H1 (cell line): ENCODE data around the gene RIPOR3. TPM values are rescaled to one million over a fixed set of nuclear protein-coding genes. Genes with fewer than 3 reads are reported as not detected.
A peak's percentile ranks its signal among the peaks of the same experiment; 100 is the strongest.

ENCODE experiments used
- CBX5 ChIP-seq: fragments of 300-800, 300-1000 bp; sonication (generic); IDR thresholded peaks from 2 replicates; pipeline ENCODE4 v1.7.1; 2016; ENCODE audit warnings: antibody characterized with exemption, low read length, low read depth
- CHD2 ChIP-seq: IDR thresholded peaks from 2 replicates; pipeline ENCODE4 v1.6.1; 2012; ENCODE audit warnings: low read length, improper control_type of control experiment
- CREB1 ChIP-seq: IDR thresholded peaks from 2 replicates; pipeline ENCODE4 v1.6.1; 2012; ENCODE audit warnings: inconsistent platforms
- EGR1 ChIP-seq: IDR thresholded peaks from 2 replicates; pipeline ENCODE4 v1.6.1; 2011; ENCODE audit warnings: low read depth, low read length, borderline replicate concordance
- GABPA ChIP-seq: IDR thresholded peaks from 2 replicates; pipeline ENCODE4 v1.6.1; 2011; ENCODE audit warnings: mild to moderate bottlenecking, low read length, moderate library complexity, borderline replicate concordance; ENCODE audit not compliant: insufficient read depth
- HDAC2 ChIP-seq, 2 experiments: fragments of 300-600 bp in 1 of 2; sonication (generic) in 1 of 2; IDR thresholded peaks; 2 replicates each; pipeline ENCODE4 v1.6.1; 2011 to 2012; ENCODE audit warnings: low read depth in 2 of 2, low read length in 2 of 2, mild to moderate bottlenecking in 2 of 2, moderate library complexity in 2 of 2, borderline replicate concordance in 1 of 2, inconsistent platforms in 1 of 2
- JUN ChIP-seq: IDR thresholded peaks from 2 replicates; pipeline ENCODE4 v1.6.1; 2011; ENCODE audit warnings: low read depth, mild to moderate bottlenecking, improper control_type of control experiment, low read length
- KDM1A ChIP-seq: fragments of 200-600, 300-600 bp; sonication (generic); IDR thresholded peaks from 2 replicates; pipeline ENCODE4 v1.7.1; 2016; ENCODE audit warnings: mild to moderate bottlenecking, low read length, borderline replicate concordance
- NRF1 ChIP-seq: IDR thresholded peaks from 2 replicates; pipeline ENCODE4 v1.6.1; 2011; ENCODE audit warnings: mild to moderate bottlenecking, low read depth, low read length, improper control_type of control experiment
- POLR2A ChIP-seq, 2 experiments: IDR thresholded peaks; 1 replicate in 1 of 2; 2 replicates in 1 of 2; pipeline ENCODE4 v1.6.1; 2011; ENCODE audit warnings: low read depth in 2 of 2, low read length in 2 of 2, mild to moderate bottlenecking in 2 of 2; ENCODE audit errors: control extremely low read depth in 1 of 2
- RBBP5 ChIP-seq: IDR thresholded peaks from 2 replicates; pipeline ENCODE4 v1.7.1; 2012; ENCODE audit warnings: low read depth, mild to moderate bottlenecking, inconsistent platforms, low read length, moderate library complexity, borderline replicate concordance
- RXRA ChIP-seq: IDR thresholded peaks from 2 replicates; pipeline ENCODE4 v1.6.1; 2011; ENCODE audit warnings: low read depth, mild to moderate bottlenecking, low read length, moderate library complexity; ENCODE audit not compliant: insufficient read depth
- SAP30 ChIP-seq: fragments of 300-600 bp; sonication (generic); IDR thresholded peaks from 2 replicates; pipeline ENCODE4 v1.7.1; 2012; ENCODE audit warnings: low read length, moderate library complexity, mild to moderate bottlenecking, inconsistent platforms; ENCODE audit not compliant: insufficient read depth, insufficient replicate concordance
- SIX5 ChIP-seq: IDR thresholded peaks from 2 replicates; pipeline ENCODE4 v1.6.1; 2011; ENCODE audit warnings: mild to moderate bottlenecking, low read depth, low read length
- TAF1 ChIP-seq: IDR thresholded peaks from 2 replicates; pipeline ENCODE4 v1.6.1; 2011; ENCODE audit warnings: mild to moderate bottlenecking, low read depth, low read length
- polyA plus RNA-seq, 7 experiments: library from polyadenylated mRNA; depleted of rRNA in 3 of 7; stranded (reverse) in 5 of 7; unstranded in 2 of 7; fragments of >200 nt in 5 of 7; fragments of 200-250 nt in 2 of 7; gene quantifications; 1 replicate in 5 of 7; 2 replicates in 1 of 7; 4 replicates in 1 of 7; pipeline versions ENCODE4 v1.2.1 to v1.2.3, GENCODE V29; 2011 to 2013; ENCODE audit warnings: missing spikeins in 2 of 7, mixed read lengths in 2 of 7
- total RNA-seq: library from RNA; stranded (reverse); fragmentation: NEBNext Ultra II Directional; extraction: Animal tissue kit (Norgen Biotek cat#: 25700); gene quantifications from 2 replicates; pipeline ENCODE4 v1.2.1, GENCODE V29; 2021
- TF ChIP-seq, protein P1 (sequence below), 3 experiments: IDR thresholded peaks; 1 replicate in 2 of 3; 2 replicates in 1 of 3; pipeline versions ENCODE4 v1.5.1 to v1.6.1; 2011; ENCODE audit warnings: low read length in 3 of 3, mild to moderate bottlenecking in 3 of 3, inconsistent platforms in 2 of 3, low read depth in 1 of 3, moderate library complexity in 1 of 3; ENCODE audit not compliant: insufficient read depth in 1 of 3; ENCODE audit errors: control extremely low read depth in 1 of 3

The RIPOR3 gene
- total and polyA plus RNA-seq, 2 of the 8 experiments (the other 6 are each of a cell fraction or from before 2014, with no cell fraction given): 3.6 to 4.5 TPM

- TF ChIP-seq, protein P1, sequence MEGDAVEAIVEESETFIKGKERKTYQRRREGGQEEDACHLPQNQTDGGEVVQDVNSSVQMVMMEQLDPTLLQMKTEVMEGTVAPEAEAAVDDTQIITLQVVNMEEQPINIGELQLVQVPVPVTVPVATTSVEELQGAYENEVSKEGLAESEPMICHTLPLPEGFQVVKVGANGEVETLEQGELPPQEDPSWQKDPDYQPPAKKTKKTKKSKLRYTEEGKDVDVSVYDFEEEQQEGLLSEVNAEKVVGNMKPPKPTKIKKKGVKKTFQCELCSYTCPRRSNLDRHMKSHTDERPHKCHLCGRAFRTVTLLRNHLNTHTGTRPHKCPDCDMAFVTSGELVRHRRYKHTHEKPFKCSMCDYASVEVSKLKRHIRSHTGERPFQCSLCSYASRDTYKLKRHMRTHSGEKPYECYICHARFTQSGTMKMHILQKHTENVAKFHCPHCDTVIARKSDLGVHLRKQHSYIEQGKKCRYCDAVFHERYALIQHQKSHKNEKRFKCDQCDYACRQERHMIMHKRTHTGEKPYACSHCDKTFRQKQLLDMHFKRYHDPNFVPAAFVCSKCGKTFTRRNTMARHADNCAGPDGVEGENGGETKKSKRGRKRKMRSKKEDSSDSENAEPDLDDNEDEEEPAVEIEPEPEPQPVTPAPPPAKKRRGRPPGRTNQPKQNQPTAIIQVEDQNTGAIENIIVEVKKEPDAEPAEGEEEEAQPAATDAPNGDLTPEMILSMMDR (IDR thresholded peaks at IDR 0.05; ENCODE audit: control extremely low read depth in 1 of 3, insufficient read depth in 1 of 3, low read depth in 1 of 3, low read length in 3 of 3): no peak
- no peak for TF ChIP-seq SIX5
- peak; percentile 78 for TF ChIP-seq NRF1
- no peak for TF ChIP-seq JUN
- TF ChIP-seq HDAC2 (IDR thresholded peaks at IDR 0.05; ENCODE audit: borderline replicate concordance in 1 of 2, low read depth in 2 of 2, low read length in 2 of 2): peak; percentile 94 to 99
- TF ChIP-seq RXRA: no peak
- no peak; the same call in 1 of the 2 replicates for TF ChIP-seq GABPA
- TF ChIP-seq SAP30: no peak
- no peak; the same call in 1 of the 2 replicates for TF ChIP-seq CHD2
- TF ChIP-seq EGR1: peak; percentile 100
- no peak for TF ChIP-seq CBX5
- TF ChIP-seq TAF1: peak; percentile 50
- TF ChIP-seq POLR2A (IDR thresholded peaks at IDR 0.05; ENCODE audit: control extremely low read depth in 1 of 2, low read depth in 2 of 2, low read length in 2 of 2): peak; percentile 40 to 66
- no peak for TF ChIP-seq CREB1
- peak; percentile 97 for TF ChIP-seq RBBP5
- TF ChIP-seq KDM1A: no peak
These were observed 40.0 kb upstream of the RIPOR3 start, which contains the start of gene PARD6B (continued) for GRCh38 chr20:50731055-50731929.
